ENCODE data around the gene PRKD1. TPM values are rescaled to one million over a fixed set of nuclear protein-coding genes. Genes with fewer than 3 reads are reported as not detected.

PRKD1 gene
- total RNA-seq, 1 donor from 2014 or later: 17.2 TPM

DNA sequence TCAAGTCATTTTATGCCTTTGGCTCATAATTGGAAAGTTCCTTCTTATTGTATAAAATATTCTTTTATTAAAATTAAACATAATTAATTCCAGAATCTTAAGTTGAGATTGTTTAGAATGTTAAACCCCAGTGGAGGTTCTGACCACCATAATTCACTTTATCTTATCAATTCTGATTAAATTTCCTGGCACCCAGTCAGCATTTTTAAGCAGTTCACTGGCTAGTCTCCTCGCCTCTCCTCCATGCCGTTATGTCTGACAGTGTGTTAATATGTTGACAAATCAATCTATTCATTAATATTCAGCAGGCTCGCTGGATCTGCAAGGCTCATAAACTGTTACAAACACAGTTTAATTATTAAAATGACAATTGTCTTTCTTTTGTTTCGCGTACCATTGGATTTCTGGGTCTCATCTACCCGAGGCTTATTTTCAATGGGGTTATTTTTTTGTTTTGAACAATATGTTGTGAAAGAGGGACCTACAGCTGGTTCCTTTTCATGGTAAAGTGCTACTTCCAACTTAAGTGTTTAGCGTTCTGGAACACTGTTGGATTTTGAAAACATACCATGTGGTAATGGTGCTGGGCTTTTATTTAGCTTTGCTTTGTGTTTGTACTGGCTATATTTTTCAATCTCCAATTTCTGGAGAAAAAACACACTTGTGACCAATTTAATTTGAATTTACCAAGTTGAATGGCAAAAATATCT is 339.7 kb downstream of the PRKD1 start:
- peak overlapping the region; percentile 19 for H3K27ac ChIP-seq
- no peak overlapping the region for H3K4me3 ChIP-seq
- no peaks in the 10 kb centered on the region for H3K27me3 ChIP-seq
- no peaks in the 10 kb centered on the region for H3K4me1 ChIP-seq
- intact Hi-C loops (cut with DNase I): no loop called here
- TF ChIP-seq, protein P1, sequence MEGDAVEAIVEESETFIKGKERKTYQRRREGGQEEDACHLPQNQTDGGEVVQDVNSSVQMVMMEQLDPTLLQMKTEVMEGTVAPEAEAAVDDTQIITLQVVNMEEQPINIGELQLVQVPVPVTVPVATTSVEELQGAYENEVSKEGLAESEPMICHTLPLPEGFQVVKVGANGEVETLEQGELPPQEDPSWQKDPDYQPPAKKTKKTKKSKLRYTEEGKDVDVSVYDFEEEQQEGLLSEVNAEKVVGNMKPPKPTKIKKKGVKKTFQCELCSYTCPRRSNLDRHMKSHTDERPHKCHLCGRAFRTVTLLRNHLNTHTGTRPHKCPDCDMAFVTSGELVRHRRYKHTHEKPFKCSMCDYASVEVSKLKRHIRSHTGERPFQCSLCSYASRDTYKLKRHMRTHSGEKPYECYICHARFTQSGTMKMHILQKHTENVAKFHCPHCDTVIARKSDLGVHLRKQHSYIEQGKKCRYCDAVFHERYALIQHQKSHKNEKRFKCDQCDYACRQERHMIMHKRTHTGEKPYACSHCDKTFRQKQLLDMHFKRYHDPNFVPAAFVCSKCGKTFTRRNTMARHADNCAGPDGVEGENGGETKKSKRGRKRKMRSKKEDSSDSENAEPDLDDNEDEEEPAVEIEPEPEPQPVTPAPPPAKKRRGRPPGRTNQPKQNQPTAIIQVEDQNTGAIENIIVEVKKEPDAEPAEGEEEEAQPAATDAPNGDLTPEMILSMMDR (IDR thresholded peaks at IDR 0.05): no peak
- no peaks in the 10 kb centered on the region for H3K36me3 ChIP-seq
- no peaks in the 10 kb centered on the region for H3K9me3 ChIP-seq
- DNase-seq (no peak), ATAC-seq (no peak)

DNA sequence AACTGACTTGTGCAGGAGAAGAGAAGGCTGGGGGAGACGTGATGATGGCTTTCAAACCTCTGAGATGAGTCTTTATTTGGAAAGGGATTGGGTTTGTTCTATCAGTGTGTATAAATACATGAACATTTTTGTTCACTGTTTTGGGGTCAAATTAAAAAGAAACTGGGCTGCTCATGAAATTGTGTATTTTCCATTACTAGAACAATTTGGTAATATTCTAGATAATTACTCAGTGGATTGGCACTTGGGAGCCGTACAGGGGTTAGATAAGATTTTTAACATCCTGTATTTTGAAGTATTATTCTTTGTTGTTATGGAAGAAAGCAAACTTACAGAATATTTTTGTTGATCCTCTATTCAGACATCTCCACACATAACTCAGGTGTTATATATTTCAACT is 340.6 kb downstream of the PRKD1 start:
- peak overlapping the region; percentile 52 for H3K27ac ChIP-seq

DNA sequence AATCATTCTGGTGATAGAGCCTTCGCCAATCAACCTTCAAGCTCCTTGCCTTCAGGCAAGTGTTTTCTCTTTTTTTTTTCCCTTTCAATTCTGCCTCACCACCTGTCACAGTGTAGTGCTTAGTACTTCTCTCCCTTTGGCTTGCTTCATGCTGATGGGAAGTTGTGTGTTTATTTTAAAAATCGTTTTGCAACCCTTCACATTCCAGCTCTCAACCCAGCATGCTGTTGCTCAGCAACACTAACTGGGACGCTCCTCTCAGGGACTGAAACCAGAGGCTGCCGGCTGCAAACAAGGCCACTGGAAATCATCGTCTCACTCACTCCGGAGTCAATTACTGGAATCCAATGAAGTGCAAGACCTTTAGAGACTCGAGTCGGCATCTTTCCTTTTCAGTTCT is 342.7 kb downstream of the PRKD1 start:
- Histone ChIP-seq H3K27ac (peak overlapping the region; percentile 25), H3K4me1 (no peaks in the 10 kb centered on the region), H3K4me3 (no peak overlapping the region), H3K36me3 (no peaks in the 10 kb centered on the region), H3K27me3 (no peaks in the 10 kb centered on the region), H3K9me3 (no peaks in the 10 kb centered on the region)
- DNase-seq (peak; percentile 65), ATAC-seq (peak; percentile 97)
- TF ChIP-seq, protein P1 (IDR thresholded peaks at IDR 0.05): no peak
- intact Hi-C loops (cut with DNase I): no loop called here

More for the DNA sequence above, 340.6 kb downstream of the PRKD1 start:
- H3K4me1 ChIP-seq: no peaks in the 10 kb centered on the region
- ATAC-seq (no peak), DNase-seq (no peak)
- no peaks in the 10 kb centered on the region for H3K36me3 ChIP-seq
- intact Hi-C loops (cut with DNase I): no loop called here
- no peaks in the 10 kb centered on the region for H3K27me3 ChIP-seq
- H3K9me3 ChIP-seq: no peaks in the 10 kb centered on the region
- H3K4me3 ChIP-seq: no peak overlapping the region
- TF ChIP-seq, protein P1 (IDR thresholded peaks at IDR 0.05): no peak

DNA sequence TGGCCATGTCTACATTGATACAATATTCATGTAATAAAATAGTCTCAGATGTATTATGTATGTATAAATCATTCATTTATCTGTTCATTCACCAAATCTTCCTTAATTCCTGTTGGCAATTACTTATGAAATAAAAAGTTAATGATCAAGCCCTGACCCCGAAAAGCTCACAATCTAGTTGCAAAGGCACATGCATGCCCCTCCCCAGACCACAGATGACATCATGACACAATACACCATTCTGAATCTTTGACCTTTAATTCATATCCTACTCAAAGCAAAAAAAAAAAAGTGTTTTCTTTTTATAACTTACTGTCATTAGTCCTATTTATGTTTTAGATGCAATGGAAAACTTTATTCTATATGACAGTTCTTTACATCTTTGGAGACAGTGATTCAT is 346.9 kb downstream of the PRKD1 start:
- intact Hi-C loops (cut with DNase I): no loop called here
- Histone ChIP-seq H3K36me3 (peaks cover 9% of the 10 kb centered on the region), H3K27me3 (no peaks in the 10 kb centered on the region), H3K4me3 (no peak overlapping the region), H3K27ac (no peak overlapping the region), H3K4me1 (no peaks in the 10 kb centered on the region), H3K9me3 (no peaks in the 10 kb centered on the region)
- ATAC-seq (no peak), DNase-seq (no peak)
- TF ChIP-seq, protein P1 (IDR thresholded peaks at IDR 0.05): no peak

DNA sequence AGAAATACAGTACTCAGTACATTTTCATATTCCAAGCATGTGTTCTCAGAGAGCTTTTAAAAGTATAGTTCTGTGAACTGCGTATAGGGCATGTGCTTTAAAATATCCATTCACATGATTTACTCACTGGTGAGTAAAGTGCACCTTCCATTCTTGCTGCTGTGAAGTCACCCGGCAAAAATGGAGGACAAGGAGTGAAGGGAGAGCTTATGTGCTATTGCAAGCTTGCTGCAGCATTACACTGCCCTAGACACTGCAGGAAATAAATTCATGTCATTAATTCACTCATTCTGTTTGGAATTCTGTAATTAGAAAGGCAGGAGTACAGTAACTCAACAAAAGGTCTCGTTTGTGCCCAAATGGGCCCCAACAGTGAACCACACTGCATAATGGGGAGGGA is 347.8 kb downstream of the PRKD1 start:
- no peak overlapping the region for H3K4me3 ChIP-seq
- intact Hi-C loops (cut with DNase I): no loop called here
- peaks cover 9% of the 10 kb centered on the region for H3K36me3 ChIP-seq
- DNase-seq: no peak
- TF ChIP-seq, protein P1 (IDR thresholded peaks at IDR 0.05): no peak
- H3K27me3 ChIP-seq: no peaks in the 10 kb centered on the region
- no peak overlapping the region for H3K27ac ChIP-seq
- H3K9me3 ChIP-seq: no peaks in the 10 kb centered on the region
- no peak for ATAC-seq
- H3K4me1 ChIP-seq: no peaks in the 10 kb centered on the region

All from upper lobe of right lung (tissue), 1 donor.